ENCODE results near the gene BLTP1.

The BLTP1 gene

DNA sequence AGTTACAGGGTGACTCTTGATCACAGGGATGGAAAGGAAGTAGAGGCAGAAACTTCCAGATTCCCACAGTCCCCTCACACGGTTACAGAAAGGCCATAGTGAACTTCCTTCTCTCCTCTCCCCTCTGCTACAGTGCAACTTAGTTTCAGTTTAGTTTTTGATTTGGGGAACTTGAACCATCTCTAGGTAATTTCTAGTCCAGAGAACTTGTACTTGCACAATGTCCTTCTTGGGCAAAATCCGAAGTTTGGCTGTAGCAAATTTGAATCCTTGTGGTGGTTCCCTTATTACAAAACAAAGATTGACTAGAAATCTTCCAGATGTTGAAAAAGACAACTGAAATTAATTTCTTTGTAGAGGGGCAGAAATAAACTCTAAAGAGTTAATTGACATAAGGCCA, 1.2 kb upstream of the BLTP1 start:
- no peak for TF ChIP-seq GATA3 (IDR thresholded peaks at IDR 0.05; ENCODE audit: low read depth, low read length)
- TF ChIP-seq GATA2 (IDR thresholded peaks at IDR 0.05; ENCODE audit: low read depth, low read length): no peak

GRCh38 chr4:122152711-122153226, 638 bp downstream of the BLTP1 start:
- no peak for TF ChIP-seq GATA3 (IDR thresholded peaks at IDR 0.05; ENCODE audit: low read depth, low read length)
- no peak for TF ChIP-seq GATA2 (IDR thresholded peaks at IDR 0.05; ENCODE audit: low read depth, low read length)

GRCh38 chr4:122156819-122157218, 4.7 kb downstream of the BLTP1 start:
- no peak for TF ChIP-seq GATA3 (IDR thresholded peaks at IDR 0.05; ENCODE audit: low read depth, low read length)
- no peak for TF ChIP-seq GATA2 (IDR thresholded peaks at IDR 0.05; ENCODE audit: low read depth, low read length)

DNA sequence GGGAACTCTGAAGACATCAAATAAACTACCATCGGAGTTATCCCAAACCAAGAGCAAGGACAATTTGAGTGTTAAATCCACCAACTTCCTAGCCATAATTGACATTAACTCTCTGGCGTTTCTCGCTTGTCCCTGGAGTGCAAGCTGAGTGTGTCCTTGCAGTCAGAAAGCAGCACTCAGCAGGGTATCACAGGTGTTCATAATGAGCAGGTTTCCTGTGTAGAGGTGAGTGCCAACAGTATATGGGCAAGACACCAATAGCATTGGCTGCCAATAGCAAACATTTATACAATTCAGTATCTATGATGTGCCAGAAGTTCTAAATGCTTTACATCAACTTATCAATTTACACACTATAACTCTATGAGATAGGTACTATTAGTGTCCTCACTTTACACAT, 11.2 kb downstream of the BLTP1 start:
- TF ChIP-seq GATA2 (IDR thresholded peaks at IDR 0.05; ENCODE audit: low read depth, low read length) (no peak), GATA3 (IDR thresholded peaks at IDR 0.05; ENCODE audit: low read depth, low read length) (no peak)

- TF ChIP-seq GATA3 (IDR thresholded peaks at IDR 0.05; ENCODE audit: low read depth, low read length): no peak
- TF ChIP-seq GATA2 (IDR thresholded peaks at IDR 0.05; ENCODE audit: low read depth, low read length): no peak
Measured at GRCh38 chr4:122163767-122164166, 11.6 kb downstream of the BLTP1 start.

- TF ChIP-seq GATA2 (IDR thresholded peaks at IDR 0.05; ENCODE audit: low read depth, low read length) (no peak), GATA3 (IDR thresholded peaks at IDR 0.05; ENCODE audit: low read depth, low read length) (no peak)
Measured at GRCh38 chr4:122167369-122167768, 15.2 kb downstream of the BLTP1 start.

- TF ChIP-seq GATA2 (IDR thresholded peaks at IDR 0.05; ENCODE audit: low read depth, low read length): no peak
Measured at GRCh38 chr4:122170775-122171174, 18.6 kb downstream of the BLTP1 start.

- TF ChIP-seq GATA3 (IDR thresholded peaks at IDR 0.05; ENCODE audit: low read depth, low read length): no peak
- no peak for TF ChIP-seq GATA2 (IDR thresholded peaks at IDR 0.05; ENCODE audit: low read depth, low read length)
Measured at GRCh38 chr4:122171323-122171722, 19.2 kb downstream of the BLTP1 start.

DNA sequence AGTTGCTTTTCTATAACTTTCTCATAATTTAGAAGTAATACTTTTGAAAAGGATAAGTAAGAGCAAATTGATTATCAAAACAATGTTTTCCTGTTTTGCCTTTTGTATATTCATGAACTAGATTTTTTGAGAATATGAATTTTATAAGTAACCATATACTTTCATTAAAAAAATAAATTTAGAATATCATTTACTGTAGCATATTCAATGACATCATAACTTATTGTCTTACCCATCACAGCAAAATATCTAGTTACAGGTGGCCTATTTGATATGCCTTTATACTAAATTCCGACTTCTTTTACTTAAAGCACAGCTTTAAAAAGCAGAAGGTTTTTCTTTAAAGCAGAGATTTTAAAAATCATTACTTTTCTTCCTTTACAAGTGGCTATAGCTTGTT, 20.1 kb downstream of the BLTP1 start:
- TF ChIP-seq GATA2 (IDR thresholded peaks at IDR 0.05; ENCODE audit: low read depth, low read length) (no peak), GATA3 (IDR thresholded peaks at IDR 0.05; ENCODE audit: low read depth, low read length) (no peak)

DNA sequence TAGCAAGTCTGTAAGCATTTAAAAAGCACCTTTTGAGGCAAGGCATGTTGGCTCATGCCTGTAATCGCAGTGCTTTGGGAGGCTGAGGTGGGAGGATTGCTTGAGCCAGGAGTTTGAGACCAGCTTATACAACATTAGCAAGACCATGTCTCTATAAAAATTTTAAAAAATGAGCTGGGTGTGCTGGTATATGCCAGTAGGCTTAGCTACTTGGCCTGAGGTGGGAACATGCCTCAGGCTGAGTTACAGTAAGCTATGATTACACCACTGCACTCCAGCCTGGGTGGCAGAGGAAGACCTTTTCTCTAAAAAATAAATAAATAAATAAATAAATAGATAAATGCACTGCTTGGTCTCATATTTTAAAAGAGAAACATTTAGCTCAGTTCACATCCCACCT, 26.8 kb downstream of the BLTP1 start:
- no peak for TF ChIP-seq GATA3 (IDR thresholded peaks at IDR 0.05; ENCODE audit: low read depth, low read length)
- TF ChIP-seq GATA2 (IDR thresholded peaks at IDR 0.05; ENCODE audit: low read depth, low read length): no peak

DNA sequence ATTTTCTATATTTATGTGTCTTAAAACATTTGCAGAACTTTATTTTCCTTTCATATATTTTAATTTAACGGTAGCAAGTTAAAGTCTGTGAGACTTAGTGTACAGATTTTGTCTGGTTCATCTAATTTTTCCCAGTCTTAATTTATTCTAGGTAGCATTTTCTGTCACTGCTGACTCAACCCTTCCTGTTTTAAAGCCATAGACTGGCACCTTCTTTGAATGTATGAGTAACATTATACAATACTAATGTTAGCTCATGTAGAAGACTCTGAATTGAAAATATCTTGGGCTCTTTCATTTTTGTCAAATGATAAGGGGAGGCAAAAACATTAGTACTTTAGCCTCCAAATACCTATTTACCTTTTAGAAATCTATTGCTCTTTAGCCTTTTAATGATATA, 43.6 kb downstream of the BLTP1 start:
- TF ChIP-seq GATA3 (IDR thresholded peaks at IDR 0.05; ENCODE audit: low read depth, low read length) (no peak), GATA2 (IDR thresholded peaks at IDR 0.05; ENCODE audit: low read depth, low read length) (no peak)

Measured in SH-SY5Y (cell line).